HepG2 (cell line): ENCODE measurements around the gene HNRNPR. TPM values are rescaled to one million over a fixed set of nuclear protein-coding genes. Genes with fewer than 3 reads are reported as not detected.

ENCODE experiments used
- CBFB ChIP-seq: sonication (generic); formaldehyde crosslinking; IDR thresholded peaks from 2 replicates; pipeline ENCODE4 v1.4.0; 2020; ENCODE audit warnings: missing genetic modification reagents
- EEA1 ChIP-seq: sonication (generic); formaldehyde crosslinking; IDR thresholded peaks from 2 replicates; pipeline ENCODE4 v1.5.1; 2020; ENCODE audit warnings: mild to moderate bottlenecking, missing genetic modification reagents, borderline replicate concordance
- EED ChIP-seq: sonication (generic); formaldehyde crosslinking; IDR thresholded peaks from 2 replicates; pipeline ENCODE4 v1.5.0; 2020; ENCODE audit warnings: mild to moderate bottlenecking, missing genetic modification reagents
- KDM3A ChIP-seq: IDR thresholded peaks from 2 replicates; pipeline ENCODE4 v1.6.1; 2018; ENCODE audit warnings: low read depth, missing compliant biosample characterization
- KLF15 ChIP-seq: sonication (generic); formaldehyde crosslinking; IDR thresholded peaks from 2 replicates; pipeline ENCODE4 v1.8.1; 2023; ENCODE audit warnings: borderline replicate concordance, mild to moderate bottlenecking, inconsistent platforms, missing genetic modification reagents, mixed read lengths
- MED8 ChIP-seq: sonication (generic); formaldehyde crosslinking; IDR thresholded peaks from 2 replicates; pipeline ENCODE4 v1.8.1; 2023; ENCODE audit warnings: mild to moderate bottlenecking, missing genetic modification reagents; ENCODE audit not compliant: insufficient replicate concordance
- TAF1 ChIP-seq: sonication (generic); formaldehyde crosslinking; IDR thresholded peaks from 2 replicates; pipeline ENCODE4 v1.4.0; 2020; ENCODE audit warnings: missing genetic modification reagents
- ZFP62 ChIP-seq: sonication (generic); formaldehyde crosslinking; IDR thresholded peaks from 2 replicates; pipeline ENCODE4 v1.4.0; 2020; ENCODE audit warnings: missing genetic modification reagents
- ZNF326 ChIP-seq: sonication (generic); formaldehyde crosslinking; IDR thresholded peaks from 2 replicates; pipeline ENCODE4 v1.4.0; 2020; ENCODE audit warnings: missing genetic modification reagents, borderline replicate concordance
- ZNF543 ChIP-seq: sonication (generic); formaldehyde crosslinking; IDR thresholded peaks from 2 replicates; pipeline ENCODE4 v1.4.0; 2020; ENCODE audit warnings: mild to moderate bottlenecking, missing genetic modification reagents
- ZNF569 ChIP-seq: sonication (generic); formaldehyde crosslinking; IDR thresholded peaks from 2 replicates; pipeline ENCODE4 v1.5.0; 2020; ENCODE audit warnings: mild to moderate bottlenecking, missing genetic modification reagents, moderate library complexity, borderline replicate concordance
- ZNF607 ChIP-seq: sonication (generic); formaldehyde crosslinking; IDR thresholded peaks from 2 replicates; pipeline ENCODE4 v1.5.1; 2020; ENCODE audit warnings: missing genetic modification reagents, mild to moderate bottlenecking, borderline replicate concordance
- ZNF75D ChIP-seq: sonication (generic); formaldehyde crosslinking; IDR thresholded peaks from 2 replicates; pipeline ENCODE4 v1.8.1; 2023; ENCODE audit warnings: missing genetic modification reagents, mild to moderate bottlenecking, borderline replicate concordance
- ZNF788 ChIP-seq: sonication (generic); formaldehyde crosslinking; IDR thresholded peaks from 2 replicates; pipeline ENCODE4 v1.5.0; 2020; ENCODE audit warnings: mild to moderate bottlenecking, missing genetic modification reagents, borderline replicate concordance
- polyA plus RNA-seq, 8 experiments: library from polyadenylated mRNA; depleted of rRNA in 3 of 8; stranded (reverse) in 7 of 8; unstranded in 1 of 8; fragments of >200 nt; fragmentation: Illumina TruSeq in 4 of 8; extraction: Trizol in 4 of 8; gene quantifications; 2 replicates each; pipeline versions ENCODE4 v1.2.1 to v1.2.3, GENCODE V29; 2011 to 2016; ENCODE audit warnings: low read depth in 4 of 8, missing spikeins in 1 of 8, mixed read lengths in 1 of 8; ENCODE audit not compliant: insufficient read depth in 1 of 8
- total RNA-seq, 5 experiments: library from RNA; depleted of rRNA; stranded (reverse); fragments of >200 nt; fragmentation: Illumina TruSeq; extraction: Trizol; gene quantifications; 2 replicates each; pipeline ENCODE4 v1.2.3, GENCODE V29; 2016; ENCODE audit warnings: low read depth in 1 of 5
- TF ChIP-seq, protein P1 (sequence below): sonication (generic); formaldehyde crosslinking; IDR thresholded peaks from 2 replicates; pipeline ENCODE4 v1.5.1; 2020; ENCODE audit warnings: mild to moderate bottlenecking, missing genetic modification reagents, moderate library complexity
- TF ChIP-seq, protein P2 (sequence below): sonication (generic); formaldehyde crosslinking; IDR thresholded peaks from 2 replicates; pipeline ENCODE4 v1.5.0; 2020; ENCODE audit warnings: missing genetic modification reagents, mild to moderate bottlenecking, borderline replicate concordance
- TF ChIP-seq, protein P3 (sequence below): IDR thresholded peaks from 2 replicates; pipeline ENCODE4 v1.6.1; 2016; ENCODE audit warnings: mild to moderate bottlenecking, missing biosample characterization, missing genetic modification reagents
- TF ChIP-seq, protein P4 (sequence below): sonication (generic); formaldehyde crosslinking; IDR thresholded peaks from 2 replicates; pipeline ENCODE4 v1.4.0; 2020; ENCODE audit warnings: mild to moderate bottlenecking, missing genetic modification reagents
- TF ChIP-seq, protein P5 (sequence below): sonication (generic); formaldehyde crosslinking; IDR thresholded peaks from 2 replicates; pipeline ENCODE4 v1.8.0; 2022; ENCODE audit warnings: low read depth, missing genetic modification reagents
- TF ChIP-seq, protein P6 (sequence below): sonication (generic); formaldehyde crosslinking; IDR thresholded peaks from 2 replicates; pipeline ENCODE4 v1.5.1; 2020; ENCODE audit warnings: missing genetic modification reagents, mild to moderate bottlenecking, borderline replicate concordance

Gene HNRNPR
- total and polyA plus RNA-seq, 2 of the 13 experiments (the other 11 are each of a cell fraction or from before 2014, with no cell fraction given): 133 to 216 TPM

DNA sequence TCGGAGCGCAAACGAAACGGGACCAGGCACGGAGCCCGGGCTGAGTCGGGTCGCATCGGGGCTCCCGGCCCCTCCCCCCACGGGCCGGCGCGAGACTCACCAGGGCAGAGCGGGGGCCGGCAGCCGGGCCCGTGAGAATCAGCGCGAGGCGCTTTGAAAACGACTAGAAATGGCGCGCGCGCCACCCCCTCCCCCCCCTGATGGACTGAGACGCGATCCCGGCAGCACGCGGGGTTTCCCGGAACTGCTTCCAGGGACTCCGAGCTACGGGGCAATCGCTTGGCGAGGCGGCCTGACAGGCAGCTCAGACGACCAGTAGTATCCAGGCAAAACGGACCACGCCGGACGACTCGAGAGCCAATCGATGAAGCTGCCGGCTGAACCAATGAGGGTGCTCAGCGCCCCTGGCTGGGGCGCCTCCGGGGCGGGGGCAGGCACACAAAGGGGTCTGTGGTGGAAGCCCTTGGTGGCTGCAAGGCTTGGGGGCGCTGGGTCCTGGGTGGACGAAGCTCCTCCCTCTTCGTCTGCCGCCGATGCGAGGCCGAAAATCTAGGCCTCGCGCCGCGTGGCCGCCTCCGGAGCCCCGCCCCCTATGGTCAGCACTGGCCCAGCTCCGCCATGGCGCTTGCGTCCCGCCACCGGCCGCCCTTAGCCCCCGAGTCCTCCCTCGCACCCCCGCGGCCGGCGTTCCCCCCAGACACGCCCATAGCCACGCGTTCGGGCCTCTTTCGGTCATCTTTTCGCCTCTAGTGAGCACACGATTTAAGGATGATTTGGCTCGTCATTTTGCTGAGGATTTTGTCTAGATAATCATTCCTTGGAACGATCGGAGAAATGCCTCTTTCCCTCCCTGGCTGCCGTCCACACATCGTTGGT lies at the start of gene HNRNPR (continued):
- TF ChIP-seq, protein P1, sequence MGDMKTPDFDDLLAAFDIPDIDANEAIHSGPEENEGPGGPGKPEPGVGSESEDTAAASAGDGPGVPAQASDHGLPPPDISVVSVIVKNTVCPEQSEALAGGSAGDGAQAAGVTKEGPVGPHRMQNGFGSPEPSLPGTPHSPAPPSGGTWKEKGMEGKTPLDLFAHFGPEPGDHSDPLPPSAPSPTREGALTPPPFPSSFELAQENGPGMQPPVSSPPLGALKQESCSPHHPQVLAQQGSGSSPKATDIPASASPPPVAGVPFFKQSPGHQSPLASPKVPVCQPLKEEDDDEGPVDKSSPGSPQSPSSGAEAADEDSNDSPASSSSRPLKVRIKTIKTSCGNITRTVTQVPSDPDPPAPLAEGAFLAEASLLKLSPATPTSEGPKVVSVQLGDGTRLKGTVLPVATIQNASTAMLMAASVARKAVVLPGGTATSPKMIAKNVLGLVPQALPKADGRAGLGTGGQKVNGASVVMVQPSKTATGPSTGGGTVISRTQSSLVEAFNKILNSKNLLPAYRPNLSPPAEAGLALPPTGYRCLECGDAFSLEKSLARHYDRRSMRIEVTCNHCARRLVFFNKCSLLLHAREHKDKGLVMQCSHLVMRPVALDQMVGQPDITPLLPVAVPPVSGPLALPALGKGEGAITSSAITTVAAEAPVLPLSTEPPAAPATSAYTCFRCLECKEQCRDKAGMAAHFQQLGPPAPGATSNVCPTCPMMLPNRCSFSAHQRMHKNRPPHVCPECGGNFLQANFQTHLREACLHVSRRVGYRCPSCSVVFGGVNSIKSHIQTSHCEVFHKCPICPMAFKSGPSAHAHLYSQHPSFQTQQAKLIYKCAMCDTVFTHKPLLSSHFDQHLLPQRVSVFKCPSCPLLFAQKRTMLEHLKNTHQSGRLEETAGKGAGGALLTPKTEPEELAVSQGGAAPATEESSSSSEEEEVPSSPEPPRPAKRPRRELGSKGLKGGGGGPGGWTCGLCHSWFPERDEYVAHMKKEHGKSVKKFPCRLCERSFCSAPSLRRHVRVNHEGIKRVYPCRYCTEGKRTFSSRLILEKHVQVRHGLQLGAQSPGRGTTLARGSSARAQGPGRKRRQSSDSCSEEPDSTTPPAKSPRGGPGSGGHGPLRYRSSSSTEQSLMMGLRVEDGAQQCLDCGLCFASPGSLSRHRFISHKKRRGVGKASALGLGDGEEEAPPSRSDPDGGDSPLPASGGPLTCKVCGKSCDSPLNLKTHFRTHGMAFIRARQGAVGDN (CRISPR knock-in tag): peak; percentile 97
- peak; percentile 59; the same call in 1 of the 2 replicates for TF ChIP-seq ZNF607 (CRISPR knock-in tag)
- peak; percentile 86 for TF ChIP-seq TAF1 (CRISPR knock-in tag)
- TF ChIP-seq, protein P2, sequence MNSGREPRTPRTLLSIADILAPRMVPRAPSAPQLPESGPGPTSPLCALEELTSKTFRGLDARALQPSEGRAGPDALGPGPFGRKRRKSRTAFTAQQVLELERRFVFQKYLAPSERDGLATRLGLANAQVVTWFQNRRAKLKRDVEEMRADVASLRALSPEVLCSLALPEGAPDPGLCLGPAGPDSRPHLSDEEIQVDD (CRISPR knock-in tag): 0 out of 2 replicates have a peak, but pooled peaks have one; percentile 65
- TF ChIP-seq, protein P3, sequence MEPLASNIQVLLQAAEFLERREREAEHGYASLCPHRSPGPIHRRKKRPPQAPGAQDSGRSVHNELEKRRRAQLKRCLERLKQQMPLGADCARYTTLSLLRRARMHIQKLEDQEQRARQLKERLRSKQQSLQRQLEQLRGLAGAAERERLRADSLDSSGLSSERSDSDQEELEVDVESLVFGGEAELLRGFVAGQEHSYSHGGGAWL (CRISPR knock-in tag): peak; percentile 64; the same call in 1 of the 2 replicates
- no peak for TF ChIP-seq CBFB (CRISPR knock-in tag)
- TF ChIP-seq ZNF75D (CRISPR knock-in tag): no peak; the same call in 1 of the 2 replicates
- TF ChIP-seq ZNF543: peak; percentile 88
- TF ChIP-seq EED (CRISPR knock-in tag): no peak
- no peak for TF ChIP-seq KDM3A (CRISPR knock-in tag)
- TF ChIP-seq, protein P4, sequence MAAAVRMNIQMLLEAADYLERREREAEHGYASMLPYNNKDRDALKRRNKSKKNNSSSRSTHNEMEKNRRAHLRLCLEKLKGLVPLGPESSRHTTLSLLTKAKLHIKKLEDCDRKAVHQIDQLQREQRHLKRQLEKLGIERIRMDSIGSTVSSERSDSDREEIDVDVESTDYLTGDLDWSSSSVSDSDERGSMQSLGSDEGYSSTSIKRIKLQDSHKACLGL (CRISPR knock-in tag): peak; percentile 77; the same call in 1 of the 2 replicates
- no peak for TF ChIP-seq ZNF326 (CRISPR knock-in tag)
- TF ChIP-seq KLF15 (CRISPR knock-in tag): no peak
- TF ChIP-seq ZNF788 (CRISPR knock-in tag): peak; percentile 73; the same call in 1 of the 2 replicates
- 0 out of 2 replicates have a peak, but pooled peaks have one; percentile 51 for TF ChIP-seq EEA1 (CRISPR knock-in tag)
- peak; percentile 66; the same call in 1 of the 2 replicates for TF ChIP-seq ZNF569 (CRISPR knock-in tag)
- peak; percentile 66 for TF ChIP-seq MED8
- no peak for TF ChIP-seq ZFP62 (CRISPR knock-in tag)
- TF ChIP-seq, protein P5, sequence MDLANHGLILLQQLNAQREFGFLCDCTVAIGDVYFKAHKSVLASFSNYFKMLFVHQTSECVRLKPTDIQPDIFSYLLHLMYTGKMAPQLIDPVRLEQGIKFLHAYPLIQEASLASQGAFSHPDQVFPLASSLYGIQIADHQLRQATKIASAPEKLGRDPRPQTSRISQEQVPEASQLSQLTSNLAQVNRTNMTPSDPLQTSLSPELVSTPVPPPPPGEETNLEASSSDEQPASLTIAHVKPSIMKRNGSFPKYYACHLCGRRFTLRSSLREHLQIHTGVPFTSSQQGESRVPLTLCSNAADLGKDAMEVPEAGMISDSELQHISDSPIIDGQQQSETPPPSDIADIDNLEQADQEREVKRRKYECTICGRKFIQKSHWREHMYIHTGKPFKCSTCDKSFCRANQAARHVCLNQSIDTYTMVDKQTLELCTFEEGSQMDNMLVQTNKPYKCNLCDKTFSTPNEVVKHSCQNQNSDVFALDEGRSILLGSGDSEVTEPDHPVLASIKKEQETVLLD (CRISPR knock-in tag): peak; percentile 91
- TF ChIP-seq, protein P6, sequence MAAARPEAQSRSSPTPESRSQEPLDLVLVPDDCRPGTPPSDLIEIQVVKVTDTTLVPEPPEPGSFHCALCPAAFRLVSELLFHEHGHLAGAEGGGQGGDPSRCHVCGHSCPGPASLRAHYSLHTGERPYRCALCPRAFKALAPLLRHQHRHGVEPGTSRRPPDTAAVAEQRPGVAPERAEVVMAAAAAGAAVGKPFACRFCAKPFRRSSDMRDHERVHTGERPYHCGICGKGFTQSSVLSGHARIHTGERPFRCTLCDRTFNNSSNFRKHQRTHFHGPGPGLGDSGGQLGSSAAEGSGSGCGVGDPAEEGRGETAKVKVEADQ (CRISPR knock-in tag): no peak
